RPMI8226 (cell line): Measurements from ENCODE around the gene C1orf159.
"Not testable (repeated sequence)": the region's sequence is repeated elsewhere in the genome, so short reads cannot be mapped to it uniquely, and the experiment has no call there.

Experiments used
- DNase-seq: peaks from one replicate; pipeline ENCODE4 v3.0.0-alpha.2; 2015

The C1orf159 gene

DNA sequence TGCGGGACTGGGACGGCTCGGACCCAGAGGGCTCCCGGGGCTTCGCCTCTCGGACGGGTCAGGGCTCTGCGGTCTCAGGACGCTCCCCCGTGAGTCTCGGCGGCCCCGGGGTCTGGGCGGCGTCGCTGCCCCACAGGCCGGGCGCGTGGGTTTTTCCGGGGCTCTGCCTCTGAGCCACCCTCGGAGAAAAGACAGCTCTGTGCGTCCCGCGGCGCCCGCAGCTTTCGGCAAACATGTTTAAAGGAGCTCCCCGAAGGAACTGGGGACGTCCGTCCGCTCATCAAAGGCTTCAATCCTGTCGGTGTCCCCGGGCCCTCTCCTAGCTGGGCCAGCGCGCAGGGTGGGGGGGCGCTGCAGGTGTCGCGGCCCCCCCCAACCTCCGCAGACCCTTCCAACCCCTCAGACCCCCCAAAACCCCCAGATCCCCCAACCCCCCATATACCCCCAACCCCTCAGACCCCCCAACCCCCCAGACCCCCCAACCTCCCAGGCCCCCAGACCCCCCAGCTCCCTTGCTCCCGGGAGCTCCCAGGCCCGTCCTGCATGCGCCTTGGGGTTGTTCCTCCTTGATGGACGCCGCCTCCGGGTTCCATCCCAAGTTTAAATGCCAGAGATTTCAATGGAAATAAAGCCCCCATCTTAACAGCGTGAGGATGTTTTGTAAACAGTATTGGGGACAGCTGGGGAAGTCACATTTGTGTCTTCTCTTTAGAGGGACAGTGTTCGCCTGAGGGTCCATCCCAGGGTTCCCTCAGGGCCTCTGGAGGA, 996 bp upstream of the C1orf159 start:
- peak; percentile 55 for DNase-seq

DNA sequence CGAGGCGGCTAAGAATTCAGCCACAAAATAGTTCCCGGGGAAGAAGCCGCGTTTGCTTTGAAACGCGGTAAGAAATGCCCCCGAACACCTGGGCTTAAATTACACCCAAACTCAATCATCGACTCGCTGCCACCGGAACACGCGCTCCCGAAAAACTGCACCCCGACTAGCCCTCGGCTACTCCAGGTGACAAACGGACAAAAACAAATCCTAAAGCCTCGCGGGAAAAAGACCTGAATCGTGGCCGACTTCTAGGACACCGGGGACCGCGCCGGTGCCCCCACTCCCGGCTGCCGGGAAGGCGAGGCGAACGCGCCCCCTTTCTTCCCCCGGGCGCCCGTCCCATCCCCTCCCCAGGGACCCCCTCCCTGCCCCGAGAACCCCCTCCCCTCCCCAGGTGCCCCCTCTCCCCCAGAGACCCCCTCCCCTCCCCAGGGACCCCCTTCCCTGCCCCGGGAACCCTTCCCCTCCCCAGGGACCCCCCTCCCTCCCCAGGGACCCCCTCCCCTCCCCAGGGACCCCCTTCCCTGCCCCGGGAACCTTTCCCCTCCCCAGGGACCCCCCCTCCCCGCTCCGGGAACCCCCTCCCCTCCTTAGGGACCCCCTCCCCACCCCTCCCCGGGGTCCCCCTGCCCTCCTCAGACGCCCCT, 628 bp downstream of the C1orf159 start:
- DNase-seq = no peak

DNA sequence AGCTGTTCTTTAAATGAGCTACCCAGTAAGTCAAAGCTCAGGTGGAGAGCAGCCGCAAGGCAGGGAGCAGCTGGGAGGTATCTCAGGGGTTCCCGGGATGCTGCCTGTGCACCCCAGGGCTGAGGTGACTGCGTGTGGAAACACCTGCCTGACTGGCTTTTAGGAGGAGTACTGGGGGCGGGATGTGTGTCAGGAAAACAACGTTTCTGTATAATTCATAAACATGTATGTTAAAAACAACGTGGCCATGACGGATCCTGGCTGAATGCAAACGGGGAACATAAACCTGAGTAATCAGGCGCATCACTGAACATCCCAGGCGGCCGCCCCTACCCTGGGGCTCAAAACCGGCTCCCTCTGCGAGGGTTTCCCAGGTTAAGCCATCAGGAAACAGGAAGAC, 1.5 kb downstream of the C1orf159 start:
- no peak for DNase-seq

DNA sequence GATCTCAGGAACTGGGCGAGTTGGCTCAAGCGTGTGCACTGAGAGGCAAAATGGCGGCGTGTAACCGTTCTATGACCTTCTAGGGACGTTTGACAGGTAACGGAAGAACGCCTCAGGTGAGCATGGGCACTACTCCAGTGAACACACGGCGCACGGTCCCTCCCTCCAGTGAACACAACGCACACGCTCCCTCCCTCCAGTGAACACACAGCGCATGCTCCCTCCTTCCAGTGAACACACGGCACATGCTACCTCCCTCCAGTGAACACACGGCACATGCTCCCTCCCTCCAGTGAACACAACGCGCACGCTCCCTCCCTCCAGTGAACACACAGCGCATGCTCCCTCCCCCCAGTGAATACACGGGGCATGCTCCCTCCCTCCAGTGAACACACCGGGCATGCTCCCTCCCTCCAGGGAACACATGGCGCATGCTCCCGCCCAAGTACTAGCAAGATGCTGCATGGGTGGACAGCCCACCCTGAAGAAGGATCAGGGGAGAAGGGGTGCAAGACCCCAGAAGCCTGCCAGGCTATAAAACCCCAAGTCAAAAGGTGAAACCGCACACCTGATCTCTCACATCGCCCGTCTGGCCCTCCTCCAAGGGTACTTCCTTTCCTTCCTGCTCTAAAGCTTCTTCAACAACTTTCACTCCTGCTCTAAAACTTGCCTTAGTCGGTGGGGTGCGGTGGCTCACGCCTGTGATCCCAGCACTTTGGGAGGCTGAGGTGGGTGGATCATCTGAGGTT, 3.5 kb downstream of the C1orf159 start:
- no peak for DNase-seq

DNA sequence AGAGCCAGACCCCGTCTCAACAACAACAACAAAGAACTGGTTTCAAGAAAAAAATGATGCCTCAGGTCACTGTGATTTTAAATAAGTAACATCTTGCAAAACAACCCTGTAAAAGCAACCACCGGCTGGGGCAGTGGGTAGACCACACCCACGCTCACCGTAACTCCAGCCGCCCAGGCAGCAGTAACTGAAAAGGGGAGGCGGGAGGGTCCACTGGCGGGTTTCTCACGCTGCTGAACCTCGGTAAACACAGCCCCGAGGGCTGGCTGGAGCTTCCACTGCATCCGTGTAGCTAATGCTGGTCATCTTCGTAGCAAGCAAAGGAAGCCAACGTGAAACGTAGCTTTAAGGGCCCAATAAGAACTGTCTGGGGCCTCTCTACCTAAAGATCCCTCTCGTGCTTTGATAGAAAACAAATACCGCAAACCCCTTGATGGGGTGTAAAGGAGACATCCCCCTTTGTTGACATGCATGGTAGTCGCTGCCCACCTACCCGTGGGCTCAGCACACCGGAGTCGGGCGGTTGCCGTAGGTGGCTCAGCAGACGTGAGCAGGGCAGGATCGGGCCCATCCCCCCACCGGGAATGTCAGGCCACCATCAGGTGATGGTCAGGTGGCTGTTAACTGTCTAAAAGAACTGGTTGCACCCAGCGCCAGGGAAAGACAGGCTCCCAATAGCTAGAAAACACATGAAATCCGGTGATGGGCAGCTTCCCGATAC, 4.2 kb downstream of the C1orf159 start:
- DNase-seq = no peak

DNA sequence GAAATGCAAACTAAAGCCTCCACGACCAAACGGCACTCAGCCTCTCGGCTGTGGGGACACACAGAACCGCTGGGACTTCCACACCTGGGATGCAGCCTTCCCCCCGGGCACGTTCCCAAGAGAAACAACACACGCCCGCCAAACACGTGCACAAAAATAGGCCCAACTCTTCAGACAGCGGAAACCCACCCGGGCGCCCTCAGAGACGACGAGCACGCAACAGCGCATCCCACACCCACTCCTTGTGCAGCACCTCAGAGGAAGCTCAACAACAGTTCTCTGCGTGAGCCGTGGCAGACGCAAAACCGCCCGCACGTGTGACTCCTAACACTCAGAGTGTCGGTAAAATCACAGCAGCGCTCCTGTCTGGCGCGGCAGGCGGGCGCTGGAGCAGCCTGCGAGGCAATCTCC, 5.3 kb downstream of the C1orf159 start:
- no peak for DNase-seq

DNA sequence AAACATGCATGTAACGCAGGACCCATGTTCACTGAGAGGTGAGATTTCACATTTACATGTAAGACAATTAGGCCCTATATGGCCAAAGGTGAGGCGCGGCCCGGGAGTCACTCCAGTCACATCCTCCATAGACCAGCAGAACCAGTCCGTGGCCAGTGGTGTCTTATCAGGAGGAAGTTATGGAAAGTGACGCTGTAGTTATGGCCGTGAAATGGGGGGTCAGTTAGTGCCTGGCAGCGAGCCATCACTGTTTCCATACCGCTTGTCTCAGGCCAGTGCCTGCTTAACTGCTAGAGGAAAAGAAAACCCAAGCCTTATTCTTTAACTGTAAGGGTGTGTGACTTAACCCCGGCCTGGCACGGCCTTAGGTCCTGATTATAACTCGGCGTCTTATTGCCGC, 6.1 kb downstream of the C1orf159 start:
- DNase-seq = no peak

DNA sequence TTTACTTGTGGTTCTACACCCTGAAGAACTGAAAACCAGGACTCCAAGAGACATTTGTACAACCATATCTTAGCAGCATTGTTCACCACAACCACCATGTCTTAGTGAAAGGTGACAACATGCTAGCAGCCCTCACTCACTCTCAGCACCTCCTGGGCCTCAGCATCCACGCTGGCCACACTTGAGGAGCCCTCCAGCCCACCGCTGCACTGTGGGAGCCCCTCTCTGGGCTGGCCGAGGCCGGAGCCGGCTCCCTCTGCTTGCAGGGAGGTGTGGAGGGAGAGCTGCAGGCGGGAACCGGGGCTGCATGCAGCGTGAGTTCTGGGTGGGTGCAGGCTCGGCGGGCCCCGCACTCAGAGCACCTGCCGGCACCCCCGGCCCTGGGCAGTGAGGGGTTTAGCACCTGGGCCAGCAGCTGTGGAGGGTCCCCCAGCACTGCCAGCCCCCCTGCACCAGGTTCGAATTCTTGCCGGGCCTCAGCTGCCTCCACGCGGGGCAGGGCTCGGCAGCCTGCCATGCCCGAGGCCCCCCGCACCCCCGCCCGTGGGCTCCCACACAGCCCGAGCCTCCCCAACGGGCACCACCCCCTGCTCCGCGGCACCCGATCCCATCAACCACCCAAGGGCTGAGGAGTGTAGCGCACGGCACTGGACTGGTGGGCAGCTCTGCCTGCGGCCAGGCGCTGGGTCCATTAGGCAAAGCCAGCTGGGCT, 9.2 kb downstream of the C1orf159 start:
- DNase-seq = no peak

DNA sequence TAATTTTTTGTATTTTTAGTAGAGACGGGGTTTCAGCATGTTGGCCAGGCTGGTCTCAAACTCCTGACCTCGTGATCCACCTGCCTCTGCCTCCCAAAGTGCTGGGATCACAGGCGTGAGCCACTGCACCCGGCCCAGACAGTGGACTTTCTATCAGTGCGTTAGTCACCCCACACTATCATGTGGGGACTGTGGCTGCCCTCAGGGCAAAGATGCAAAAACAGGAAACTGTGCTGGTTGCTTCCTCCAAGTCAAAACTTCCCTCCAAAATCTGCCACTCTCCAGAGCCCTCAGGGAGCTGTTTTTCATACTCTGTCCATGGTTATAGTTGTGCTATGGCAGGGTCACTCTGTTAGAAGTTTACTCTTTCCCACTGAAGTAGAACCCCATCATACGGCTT, 11.7 kb downstream of the C1orf159 start:
- not testable (repeated sequence) for DNase-seq

DNA sequence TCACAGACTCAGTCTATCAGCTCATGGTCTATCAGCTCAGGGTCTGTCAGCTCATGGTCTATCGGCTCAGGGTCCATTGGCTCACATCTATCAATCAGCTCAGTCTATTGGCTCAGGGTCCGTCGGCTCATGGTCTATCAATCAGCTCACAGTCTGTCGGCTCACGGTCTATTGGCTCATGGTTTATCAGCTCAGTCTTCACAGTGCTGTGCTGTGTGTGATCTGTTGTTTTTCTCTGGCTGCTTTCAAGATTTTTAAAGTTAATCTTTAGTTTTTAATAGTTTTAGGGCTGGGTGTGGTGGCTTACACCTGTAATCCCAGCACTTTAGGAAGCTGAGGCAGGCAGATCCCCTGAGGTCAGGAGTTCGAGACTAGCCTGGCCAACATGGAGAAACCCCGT, 14.4 kb downstream of the C1orf159 start:
- DNase-seq = no peak

DNA sequence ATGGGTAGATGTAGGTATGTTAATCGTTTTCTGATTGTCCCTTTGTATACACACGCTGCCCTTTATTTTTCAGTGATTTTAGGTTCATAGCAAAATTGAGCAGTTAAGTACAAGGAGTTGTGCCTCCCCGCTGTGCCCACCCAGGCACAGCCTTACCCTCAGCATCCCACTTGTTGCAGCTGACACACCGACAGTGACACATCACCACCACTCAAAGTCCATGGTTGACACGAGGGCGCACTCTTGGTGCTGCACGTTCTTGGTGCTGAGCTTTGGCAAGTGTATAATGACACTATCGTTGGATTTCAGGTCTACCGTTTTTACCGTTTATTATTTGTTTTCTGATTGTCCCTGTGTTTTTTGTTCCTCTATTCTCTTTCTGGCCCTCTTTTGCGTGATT, 15.6 kb downstream of the C1orf159 start:
- DNase-seq = no peak

DNA sequence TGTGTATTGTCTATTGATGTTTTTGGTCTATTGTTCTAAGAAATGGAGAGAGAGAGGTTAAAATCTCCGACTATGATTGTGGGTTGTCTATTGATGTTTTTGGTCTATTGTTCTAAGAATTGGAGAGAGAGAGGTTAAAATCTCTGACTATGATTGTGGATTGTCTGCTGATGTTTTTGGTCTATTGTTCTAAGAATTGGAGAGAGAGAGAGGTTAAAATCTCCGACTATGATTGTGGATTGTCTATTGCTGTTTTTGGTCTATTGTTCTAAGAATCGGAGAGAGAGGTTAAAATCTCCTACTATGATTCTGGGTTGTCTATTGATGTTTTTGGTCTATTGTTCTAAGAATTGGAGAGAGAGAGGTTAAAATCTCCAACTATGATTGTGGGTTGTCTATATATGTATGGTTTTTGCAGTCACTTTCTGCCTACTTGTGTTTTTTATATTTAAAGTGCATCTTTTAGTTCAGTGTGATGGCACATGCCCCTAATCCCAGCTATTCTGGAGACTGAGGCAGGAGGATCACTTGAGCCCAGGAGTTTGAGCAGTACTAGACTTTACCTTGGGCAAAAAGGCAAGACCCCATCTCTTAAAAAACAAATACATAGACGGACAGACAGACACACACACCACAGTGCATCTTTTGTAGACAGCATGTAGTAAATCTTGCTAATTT, 16.2 kb downstream of the C1orf159 start:
- DNase-seq = no peak

DNA sequence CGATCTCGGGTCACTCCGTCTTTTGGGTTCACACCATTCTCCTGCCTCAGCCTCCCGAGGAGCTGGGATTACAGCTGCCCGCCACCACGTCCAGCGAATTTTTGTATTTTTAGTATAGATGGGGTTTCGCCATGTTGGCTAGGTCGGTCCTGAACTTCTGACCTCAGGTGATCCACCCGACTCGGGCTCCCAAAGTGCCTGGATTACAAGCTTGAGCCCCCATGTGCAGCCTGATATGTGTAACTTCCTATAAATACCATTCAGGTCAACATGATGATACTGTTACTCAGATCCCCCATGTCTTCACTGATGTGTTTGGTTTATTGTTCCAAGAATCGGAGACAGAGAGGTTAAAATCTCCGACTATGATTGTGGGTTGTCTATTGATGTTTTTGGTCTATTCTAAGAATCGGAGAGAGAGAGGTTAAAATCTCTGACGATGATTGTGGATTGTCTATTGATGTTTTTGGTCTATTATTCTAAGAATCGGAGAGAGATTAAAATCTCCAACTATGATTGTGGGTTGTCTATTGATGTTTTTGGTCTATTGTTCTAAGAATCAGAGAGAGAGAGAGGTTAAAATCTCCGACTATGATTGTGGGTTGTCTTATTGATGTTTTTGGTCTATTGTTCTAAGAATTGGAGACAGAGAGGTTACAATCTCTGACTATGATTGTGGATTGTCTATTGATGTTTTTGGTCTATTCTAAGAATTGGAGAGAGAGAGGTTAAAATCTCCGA, 17.0 kb downstream of the C1orf159 start:
- no peak for DNase-seq

DNA sequence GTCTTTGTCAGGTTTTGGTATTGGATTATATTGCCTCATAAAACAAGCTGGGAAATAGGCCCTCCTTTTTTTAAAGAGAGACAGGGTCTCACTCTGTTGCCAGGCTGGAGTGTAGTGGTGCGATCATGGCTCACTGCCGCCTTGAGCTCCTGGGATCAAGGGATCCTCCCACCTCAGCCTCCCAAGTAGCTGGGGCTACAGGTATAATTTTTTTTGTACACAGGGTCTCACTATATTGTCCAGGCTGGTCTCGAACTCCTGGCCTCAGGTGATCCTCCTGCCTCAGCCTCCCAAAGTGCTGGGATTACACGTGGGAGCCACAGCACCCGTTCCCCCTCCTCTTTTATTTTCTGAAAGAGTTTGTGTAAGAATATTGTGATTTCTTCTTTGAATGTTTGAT, 19.8 kb downstream of the C1orf159 start:
- not testable (repeated sequence) for DNase-seq

DNA sequence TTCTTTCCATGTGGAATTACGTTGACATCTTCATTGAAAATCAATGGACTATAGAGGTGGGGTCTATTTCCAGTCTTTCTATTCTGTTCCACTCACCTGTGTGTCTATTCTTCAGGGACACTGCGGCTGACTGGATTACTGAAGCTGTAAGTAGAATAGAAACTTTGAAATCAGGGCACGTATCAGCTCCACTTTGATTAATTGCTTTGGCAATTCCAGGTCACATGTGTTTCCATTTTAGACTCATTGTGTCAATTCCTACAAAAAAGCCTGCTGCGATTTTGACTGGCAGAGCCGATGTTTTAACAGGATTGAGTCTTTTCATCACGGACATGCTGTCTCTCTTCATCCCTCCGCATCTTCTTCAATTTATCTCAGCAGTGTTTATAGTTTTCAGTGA, 20.9 kb downstream of the C1orf159 start:
- DNase-seq = no peak

DNA sequence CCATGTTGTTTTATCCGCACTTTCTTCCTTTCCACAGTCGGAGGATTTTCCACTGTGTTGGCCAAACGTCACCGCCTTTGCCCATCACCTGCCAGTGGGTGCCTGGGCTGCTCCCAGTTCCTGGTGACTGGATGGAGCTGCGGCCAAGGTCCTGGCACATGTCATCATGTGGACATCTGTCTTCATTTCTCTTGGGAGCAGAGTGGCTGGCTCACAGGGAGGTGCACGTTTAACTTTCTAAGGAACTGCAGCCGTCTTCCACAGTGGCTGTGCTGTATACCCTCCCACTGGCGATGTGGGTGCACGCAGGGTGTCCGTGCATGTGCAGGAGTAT, 22.3 kb downstream of the C1orf159 start:
- DNase-seq = no peak

DNA sequence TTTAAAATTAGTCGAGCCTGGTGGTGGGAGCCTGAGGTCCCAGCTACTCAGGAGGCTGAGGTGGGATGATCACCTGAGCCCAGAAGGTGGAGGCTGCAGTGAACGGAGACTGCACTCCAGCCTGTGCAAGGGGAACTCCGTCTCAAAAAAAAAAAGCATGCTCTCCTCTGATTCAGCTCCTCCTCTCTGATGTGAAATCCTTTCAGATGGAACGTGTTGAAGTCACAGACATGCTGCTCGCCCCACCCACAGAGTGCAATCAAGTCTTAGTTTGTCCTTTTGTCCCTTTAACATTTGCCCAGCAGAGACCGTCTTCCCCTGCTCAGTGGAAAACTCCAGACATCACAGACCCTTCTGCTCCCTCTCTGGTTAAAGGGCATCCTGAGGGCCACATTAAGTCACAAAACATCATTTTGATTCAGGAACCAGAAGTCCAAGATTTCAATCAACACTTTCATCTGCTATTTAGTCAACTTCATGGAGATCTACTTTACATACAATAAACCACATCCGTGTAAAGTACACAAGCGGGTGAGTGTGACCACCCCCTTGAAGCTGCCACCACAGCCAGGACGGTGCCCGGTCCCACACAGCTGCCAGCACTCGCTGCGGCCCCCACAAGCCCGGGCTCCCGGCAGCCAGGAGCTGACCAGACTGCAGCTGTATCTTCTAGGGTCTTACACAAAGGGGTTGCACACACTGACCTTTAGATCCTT, 22.8 kb downstream of the C1orf159 start:
- no peak for DNase-seq

DNA sequence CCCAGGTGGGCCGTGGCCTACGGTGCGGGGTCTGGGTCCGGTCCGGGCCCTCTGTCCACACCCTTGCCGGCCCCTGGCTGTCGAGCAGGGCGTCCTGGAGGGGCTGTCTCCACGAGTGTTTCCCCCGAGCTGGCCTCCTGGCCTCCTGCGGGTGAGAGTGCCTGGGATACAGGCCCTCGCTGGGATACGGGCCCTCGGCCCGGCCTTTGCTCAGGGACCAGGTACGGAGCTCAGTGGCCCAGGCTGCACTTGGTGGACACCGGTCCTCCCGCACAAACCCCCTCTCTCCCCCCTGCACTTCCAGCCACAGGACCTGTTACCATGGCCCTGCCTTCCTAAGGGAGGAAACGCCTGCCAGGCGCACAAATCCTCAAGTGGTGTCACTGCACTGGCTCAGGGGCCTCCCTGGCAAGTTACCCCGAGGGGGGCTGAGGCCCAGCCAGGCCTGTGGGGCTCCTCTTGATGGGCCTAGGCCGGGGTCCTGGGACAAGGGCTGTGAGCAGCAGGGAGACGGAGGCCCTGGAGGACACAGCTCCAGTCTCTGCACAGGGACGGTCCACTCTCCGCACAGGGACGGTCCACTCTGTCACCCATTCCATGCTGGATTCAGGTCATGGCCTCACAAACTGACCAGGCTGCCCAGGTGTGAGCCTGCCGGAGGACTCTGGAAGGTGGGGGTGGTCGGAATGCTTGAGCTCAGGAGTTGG, 23.6 kb downstream of the C1orf159 start:
- no peak for DNase-seq

DNA sequence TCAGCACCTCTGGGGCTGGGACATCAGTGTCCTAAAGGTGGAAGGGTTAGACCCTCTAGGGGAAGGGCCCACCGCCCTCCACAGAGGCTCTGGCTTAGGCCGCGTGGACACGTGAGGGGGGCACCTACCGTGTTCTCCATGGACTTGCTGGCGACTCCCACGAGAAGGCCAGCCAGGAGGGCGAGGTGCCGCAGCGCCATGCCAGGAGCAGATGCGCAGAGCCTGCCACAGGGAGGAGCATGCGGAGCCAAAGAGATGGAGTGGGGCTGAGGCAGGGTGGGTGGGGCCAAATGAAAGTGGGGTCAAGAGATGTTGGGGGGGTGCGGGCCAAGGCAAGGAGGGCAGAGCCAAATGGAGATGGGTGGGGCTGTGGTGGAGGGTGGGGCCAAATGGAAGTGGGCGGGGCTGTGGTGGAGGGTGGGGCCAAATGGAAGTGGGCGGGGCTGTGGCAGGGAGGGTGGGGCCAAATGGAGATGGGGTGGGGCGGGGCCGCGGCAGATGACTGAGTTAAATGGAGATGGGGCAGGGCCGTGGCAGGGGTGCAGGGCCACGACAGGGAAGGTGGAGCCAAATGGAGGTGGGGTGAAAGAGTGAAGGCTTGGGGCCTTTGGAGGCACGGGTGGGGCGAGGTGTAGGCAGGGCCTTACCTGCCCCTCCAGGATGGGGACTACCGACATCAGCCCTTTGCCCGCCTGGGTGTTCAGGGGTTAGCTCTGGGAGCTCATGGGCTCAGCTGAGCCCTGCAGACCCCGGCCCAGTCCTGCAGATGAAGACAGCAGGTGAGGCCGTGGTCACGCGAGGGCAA, 24.3 kb downstream of the C1orf159 start:
- no peak for DNase-seq
